ENCODE results near the gene VMO1.

GRCh38 chr17:4742133-4742532 is 44.0 kb downstream of the VMO1 start:
- TF ChIP-seq REST (IDR thresholded peaks at IDR 0.05; ENCODE audit: low read depth, low read length) (no peak), YY1 (IDR thresholded peaks at IDR 0.05; ENCODE audit: low read depth) (no peak), POLR2AphosphoS5 (IDR thresholded peaks at IDR 0.05; ENCODE audit: low read depth, low read length) (no peak), USF2 (IDR thresholded peaks at IDR 0.05; ENCODE audit: borderline replicate concordance, low read depth, low read length) (no peak), JUND (IDR thresholded peaks at IDR 0.05) (no peak), RFX5 (IDR thresholded peaks at IDR 0.05; ENCODE audit: low read length) (no peak), CTCF (IDR thresholded peaks at IDR 0.05) (no peak), MAX (IDR thresholded peaks at IDR 0.05; ENCODE audit: low read depth) (no peak), TEAD4 (IDR thresholded peaks at IDR 0.05; ENCODE audit: borderline replicate concordance, insufficient read depth) (no peak), EP300 (IDR thresholded peaks at IDR 0.05; ENCODE audit: borderline replicate concordance in 1 of 2, low read depth in 1 of 2, low read length in 1 of 2) (no peak)

Data from SK-N-SH (cell line).